Activated CD4-positive, CD25-positive, alpha-beta regulatory T cell treated with anti-CD3 and anti-CD28 coated beads, Interleukin-2, amount 50 U/mL, for 16 hours (primary cell): ENCODE data around the gene RTP3.
"Not testable (repeated sequence)": the region's sequence is repeated elsewhere in the genome, so short reads cannot be mapped to it uniquely, and the experiment has no call there.

ENCODE experiments used
- DNase-seq: peaks from one replicate; pipeline ENCODE4 v3.0.0-alpha.2; 2020; ENCODE audit warnings: low read depth, low spot score

Gene RTP3

GRCh38 chr3:46491089-46492070, 6.4 kb upstream of the RTP3 start:
- no peak for DNase-seq

- DNase-seq: no peak
Measured at GRCh38 chr3:46492890-46493547, 4.8 kb upstream of the RTP3 start.

GRCh38 chr3:46494491-46494890, 3.3 kb upstream of the RTP3 start:
- not testable (repeated sequence) for DNase-seq

GRCh38 chr3:46495901-46496456, 1.8 kb upstream of the RTP3 start:
- no peak for DNase-seq

- DNase-seq: no peak
Measured at GRCh38 chr3:46496746-46497555, 825 bp upstream of the RTP3 start.

GRCh38 chr3:46498916-46499519, 1.2 kb downstream of the RTP3 start:
- DNase-seq: no peak

- DNase-seq: no peak
Measured at GRCh38 chr3:46500656-46501635, 3.2 kb downstream of the RTP3 start.

- no peak for DNase-seq
Measured at GRCh38 chr3:46501702-46502101, 3.9 kb downstream of the RTP3 start.

GRCh38 chr3:46503200-46503874, 5.6 kb downstream of the RTP3 start:
- DNase-seq: no peak

GRCh38 chr3:46504789-46505188, 7.0 kb downstream of the RTP3 start:
- DNase-seq: no peak

GRCh38 chr3:46505953-46506352, 8.2 kb downstream of the RTP3 start:
- no peak for DNase-seq

GRCh38 chr3:46506526-46506925, 8.8 kb downstream of the RTP3 start:
- no peak for DNase-seq

GRCh38 chr3:46508850-46509591, 11.2 kb downstream of the RTP3 start:
- DNase-seq: no peak

GRCh38 chr3:46509661-46510187, 11.9 kb downstream of the RTP3 start:
- DNase-seq: no peak

- no peak for DNase-seq
Measured at GRCh38 chr3:46512191-46512749, 14.5 kb downstream of the RTP3 start.

GRCh38 chr3:46516521-46516920, 18.7 kb downstream of the RTP3 start:
- no peak for DNase-seq

- DNase-seq: no peak
Measured at GRCh38 chr3:46517016-46517783, 19.4 kb downstream of the RTP3 start.
